Colonic mucosa (tissue), 4 donors: ENCODE results near the gene COL23A1. TPM values are rescaled to one million over a fixed set of nuclear protein-coding genes. Genes with fewer than 3 reads are reported as not detected.

Experiments used
- DNase-seq: peaks from one replicate; pipeline ENCODE4 v3.0.0-alpha.2; 2020
- H3K27ac ChIP-seq: fragments of 200-600 bp; one replicate; pipeline ENCODE4 v1.8.0; 2021
- H3K27me3 ChIP-seq: fragments of 200-600 bp; one replicate; pipeline ENCODE4 v1.8.0; 2021
- H3K36me3 ChIP-seq: fragments of 200-600 bp; one replicate; pipeline ENCODE4 v1.8.0; 2021
- H3K4me1 ChIP-seq: fragments of 200-600 bp; one replicate; pipeline ENCODE4 v1.8.0; 2021; ENCODE audit warnings: mild to moderate bottlenecking
- H3K4me3 ChIP-seq: fragments of 200-600 bp; one replicate; pipeline ENCODE4 v1.8.0; 2021
- H3K9ac ChIP-seq, 2 donors: one replicate each; pipeline ENCODE4 v1.7.0; 2013; ENCODE audit warnings: control low read depth in 2 of 2, low read depth in 2 of 2, low read length in 2 of 2
- H3K9me3 ChIP-seq: fragments of 200-600 bp; one replicate; pipeline ENCODE4 v1.8.0; 2021
- intact Hi-C: fragments of 100-400 bp; cut with DNase I; formaldehyde crosslinking; loops from one replicate; pipeline ENCODE4 v1.14.1; 2022
- total RNA-seq, 2 donors: library from RNA; stranded (reverse); fragmentation: NEBNext Ultra II Directional in 1 of 2; extraction: Animal tissue kit (Norgen Biotek cat#: 25700) in 1 of 2; gene quantifications; one replicate each; pipeline ENCODE4 v1.2.1, GENCODE V29; 2021
- TF ChIP-seq, protein P1 (sequence below): fragments of 200-600 bp; IDR thresholded peaks from one replicate; pipeline ENCODE4 v1.8.0; 2022; ENCODE audit warnings: antibody characterized with exemption, mild to moderate bottlenecking
- donor health status: healthy.
- donor health status: DM: no; HTN: no; CAD: no.
- donor health status: DM: no; HTN: no; CAD: no.

Gene COL23A1
- total RNA-seq, 2 donors from 2014 or later, result 0.37 to 0.49 TPM

- Histone ChIP-seq H3K27ac (no peak overlapping the region), H3K9me3 (no peaks in the 10 kb centered on the region), H3K27me3 (no peaks in the 10 kb centered on the region), H3K36me3 (peaks cover 14% of the 10 kb centered on the region), H3K4me1 (no peaks in the 10 kb centered on the region), H3K4me3 (no peak overlapping the region), H3K9ac (no peak overlapping the region)
- TF ChIP-seq, protein P1, sequence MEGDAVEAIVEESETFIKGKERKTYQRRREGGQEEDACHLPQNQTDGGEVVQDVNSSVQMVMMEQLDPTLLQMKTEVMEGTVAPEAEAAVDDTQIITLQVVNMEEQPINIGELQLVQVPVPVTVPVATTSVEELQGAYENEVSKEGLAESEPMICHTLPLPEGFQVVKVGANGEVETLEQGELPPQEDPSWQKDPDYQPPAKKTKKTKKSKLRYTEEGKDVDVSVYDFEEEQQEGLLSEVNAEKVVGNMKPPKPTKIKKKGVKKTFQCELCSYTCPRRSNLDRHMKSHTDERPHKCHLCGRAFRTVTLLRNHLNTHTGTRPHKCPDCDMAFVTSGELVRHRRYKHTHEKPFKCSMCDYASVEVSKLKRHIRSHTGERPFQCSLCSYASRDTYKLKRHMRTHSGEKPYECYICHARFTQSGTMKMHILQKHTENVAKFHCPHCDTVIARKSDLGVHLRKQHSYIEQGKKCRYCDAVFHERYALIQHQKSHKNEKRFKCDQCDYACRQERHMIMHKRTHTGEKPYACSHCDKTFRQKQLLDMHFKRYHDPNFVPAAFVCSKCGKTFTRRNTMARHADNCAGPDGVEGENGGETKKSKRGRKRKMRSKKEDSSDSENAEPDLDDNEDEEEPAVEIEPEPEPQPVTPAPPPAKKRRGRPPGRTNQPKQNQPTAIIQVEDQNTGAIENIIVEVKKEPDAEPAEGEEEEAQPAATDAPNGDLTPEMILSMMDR, result no peak
- intact Hi-C loops, result no loop called here
- no peak for DNase-seq
Measured at GRCh38 chr5:178602752-178603151, 12.6 kb upstream of the COL23A1 start.

- H3K27ac ChIP-seq, result no peak overlapping the region
- intact Hi-C loops, result no loop called here
- H3K9ac ChIP-seq, result no peak overlapping the region
- peaks cover 4% of the 10 kb centered on the region for H3K27me3 ChIP-seq
- H3K36me3 ChIP-seq, result no peaks in the 10 kb centered on the region
- H3K4me1 ChIP-seq, result no peaks in the 10 kb centered on the region
- H3K4me3 ChIP-seq, result no peak overlapping the region
- DNase-seq, result no peak
- TF ChIP-seq, protein P1, result no peak
- H3K9me3 ChIP-seq, result no peaks in the 10 kb centered on the region
Measured at GRCh38 chr5:178595750-178596149, 5.6 kb upstream of the COL23A1 start.

GRCh38 chr5:178595150-178595549, 5.0 kb upstream of the COL23A1 start:
- H3K4me3 ChIP-seq, result no peak overlapping the region
- H3K27ac ChIP-seq, result no peak overlapping the region
- intact Hi-C loops, result no loop called here
- no peaks in the 10 kb centered on the region for H3K36me3 ChIP-seq
- TF ChIP-seq, protein P1, result no peak
- H3K27me3 ChIP-seq, result peaks cover 10% of the 10 kb centered on the region
- H3K9ac ChIP-seq, result no peak overlapping the region
- H3K4me1 ChIP-seq, result no peaks in the 10 kb centered on the region
- no peaks in the 10 kb centered on the region for H3K9me3 ChIP-seq
- DNase-seq, result no peak

DNA sequence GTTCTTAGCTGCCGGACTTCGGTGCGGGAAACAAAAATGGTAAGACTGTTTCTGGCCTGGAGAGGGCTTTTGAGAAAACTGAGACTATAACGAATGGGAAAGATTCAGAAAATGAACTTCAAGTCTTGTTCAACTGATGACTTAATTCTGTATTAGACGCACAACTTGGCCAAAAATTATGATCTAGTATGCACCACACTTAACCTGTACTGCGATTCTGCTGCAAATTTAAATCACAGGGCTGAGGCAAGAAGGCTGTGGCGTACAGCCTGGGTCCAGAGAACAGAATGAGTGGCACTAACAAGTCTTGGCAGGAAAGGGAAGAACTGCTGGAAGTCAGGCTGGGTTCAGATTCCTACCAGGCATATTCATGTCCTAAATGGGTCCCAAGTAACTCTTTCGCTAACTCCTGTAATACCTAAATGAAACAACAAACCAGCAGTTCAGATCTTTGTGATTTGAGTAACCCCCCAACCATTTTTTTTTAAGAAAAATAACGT, 781 bp upstream of the COL23A1 start:
- intact Hi-C loops, result loop anchor here (5.0 kb wide), 1 partner anchor 314 kb away; no protein-coding TSS in a partner anchor
- Histone ChIP-seq H3K27me3 (peaks cover 33% of the 10 kb centered on the region), H3K36me3 (no peaks in the 10 kb centered on the region), H3K9me3 (no peaks in the 10 kb centered on the region), H3K9ac (no peak overlapping the region), H3K4me1 (no peaks in the 10 kb centered on the region), H3K27ac (no peak overlapping the region), H3K4me3 (no peak overlapping the region)
- no peak for DNase-seq
- TF ChIP-seq, protein P1, result no peak

DNA sequence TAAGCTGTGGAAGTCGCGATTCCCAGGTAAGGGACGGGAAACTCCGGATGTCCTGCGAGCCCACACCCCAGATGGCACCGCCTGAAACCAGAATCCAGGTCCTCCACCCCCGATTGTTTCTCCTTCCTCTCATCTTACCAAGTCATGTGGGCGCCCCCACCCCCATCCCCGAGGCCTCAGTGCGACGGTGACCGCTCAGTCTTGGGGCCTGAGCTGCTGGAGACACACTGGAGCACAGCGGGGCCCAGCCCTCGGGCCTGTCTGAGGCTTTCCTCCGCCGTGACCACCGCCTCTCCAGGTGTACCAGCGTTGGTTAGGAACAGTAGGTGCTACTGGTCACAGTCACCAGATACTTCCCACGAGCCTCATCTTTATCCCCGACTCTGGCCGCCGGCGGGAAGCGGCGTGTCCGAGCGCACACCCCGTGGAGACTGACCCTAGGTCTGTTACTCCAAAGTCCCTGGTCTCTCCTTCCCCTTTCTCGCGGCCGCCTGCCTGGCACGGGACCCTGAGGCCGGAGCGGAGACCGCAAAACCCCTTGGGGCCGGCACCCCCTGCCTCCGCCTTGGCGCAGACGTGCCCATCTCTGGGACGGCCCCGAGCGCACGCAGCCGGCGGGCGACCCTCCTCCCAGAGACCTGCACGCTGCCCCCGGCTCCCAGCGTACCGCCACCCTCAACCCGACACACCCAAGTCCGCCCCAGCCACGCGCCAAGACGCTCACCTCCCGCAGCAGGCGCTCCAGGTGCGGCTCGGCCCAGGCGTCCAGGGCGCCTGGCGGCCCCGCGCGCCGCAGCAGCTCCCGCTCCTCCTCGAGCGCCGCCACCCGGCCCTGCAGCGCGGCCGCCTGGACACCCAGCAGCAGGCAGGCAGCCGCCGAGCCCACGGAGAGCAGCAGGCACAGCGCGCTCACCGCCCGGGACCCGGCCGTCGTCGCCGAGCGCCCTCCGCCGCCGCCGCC, 733 bp downstream of the COL23A1 start:
- peak overlapping the region in 1 of 2 donors; percentile 43 for H3K9ac ChIP-seq
- no peak overlapping the region for H3K27ac ChIP-seq
- peak overlapping the region; percentile 42 for H3K4me3 ChIP-seq
- no peaks in the 10 kb centered on the region for H3K4me1 ChIP-seq
- H3K9me3 ChIP-seq, result no peaks in the 10 kb centered on the region
- TF ChIP-seq, protein P1, result no peak
- intact Hi-C loops, result loop anchor here (5.0 kb wide), 1 partner anchor 312 kb away; no protein-coding TSS in a partner anchor
- no peak for DNase-seq
- H3K27me3 ChIP-seq, result peaks cover 33% of the 10 kb centered on the region
- no peaks in the 10 kb centered on the region for H3K36me3 ChIP-seq
